HFFc6 (cell line): ENCODE results near the gene GDF15. TPM values are rescaled to one million over a fixed set of nuclear protein-coding genes. Genes with fewer than 3 reads are reported as not detected.
A peak's percentile ranks its signal among the peaks of the same experiment; 100 is the strongest.
"Not testable (repeated sequence)": the region's sequence is repeated elsewhere in the genome, so short reads cannot be mapped to it uniquely, and the experiment has no call there.

Experiments
- DNase-seq: peaks from one replicate; pipeline ENCODE4 v3.0.0-alpha.2; 2018
- H3K27ac Mint-ChIP-seq: 2 replicates; pipeline ENCODE4 v1.8.0; 2020; ENCODE audit warnings: mild to moderate bottlenecking, mixed read lengths
- H3K27me3 Mint-ChIP-seq: 2 replicates; pipeline ENCODE4 v1.8.0; 2021; ENCODE audit warnings: mild to moderate bottlenecking, moderate library complexity, mixed read lengths; ENCODE audit not compliant: insufficient read depth
- H3K36me3 Mint-ChIP-seq: 2 replicates; pipeline ENCODE4 v1.8.0; 2021; ENCODE audit warnings: low read depth, mixed read lengths
- H3K4me1 Mint-ChIP-seq: 2 replicates; pipeline ENCODE4 v1.8.0; 2020; ENCODE audit warnings: low read depth, mixed read lengths
- H3K4me3 Mint-ChIP-seq: 2 replicates; pipeline ENCODE4 v1.8.0; 2020; ENCODE audit warnings: mild to moderate bottlenecking, moderate library complexity, mixed read lengths
- H3K9me3 Mint-ChIP-seq: 2 replicates; pipeline ENCODE4 v1.8.0; 2020; ENCODE audit warnings: mild to moderate bottlenecking, mixed read lengths
- CTCF ChIP-seq: fragments of 200-600 bp; sonication (generic); IDR thresholded peaks from 2 replicates; pipeline ENCODE4 v1.5.0; 2021; ENCODE audit warnings: antibody characterized with exemption, mild to moderate bottlenecking
- total RNA-seq, 6 experiments: library from RNA; stranded (reverse); fragmentation: NEBNext Ultra II Directional; extraction: Animal tissue kit (Norgen Biotek cat#: 25700); gene quantifications; 2 replicates in 1 of 6; 3 replicates in 5 of 6; pipeline ENCODE4 v1.2.3, GENCODE V29; 2021

Gene GDF15
- total RNA-seq, 6 experiments from 2014 or later: 21.3 to 36.9 (median 24.9) TPM

- H3K36me3 Mint-ChIP-seq: peaks cover 13% of the 10 kb centered on the region
- H3K27ac Mint-ChIP-seq: no peak overlapping the region
- H3K27me3 Mint-ChIP-seq: peaks cover 3% of the 10 kb centered on the region; the same call in 1 of the 2 replicates
These were observed 37.8 kb upstream of the GDF15 start for GRCh38 chr19:18348171-18348570.

GRCh38 chr19:18348818-18349339 is 37.1 kb upstream of the GDF15 start:
- H3K9me3 Mint-ChIP-seq, H3K27ac Mint-ChIP-seq, H3K27me3 Mint-ChIP-seq, DNase-seq, H3K4me3 Mint-ChIP-seq: not testable (repeated sequence)
- Mint-ChIP-seq H3K4me1 (peaks cover 14% of the 10 kb centered on the region), H3K36me3 (peaks cover 20% of the 10 kb centered on the region)

More at GRCh38 chr19:18348171-18348570, 37.8 kb upstream of the GDF15 start:
- H3K4me3 Mint-ChIP-seq: no peak overlapping the region
- H3K9me3 Mint-ChIP-seq: no peaks in the 10 kb centered on the region
- H3K4me1 Mint-ChIP-seq: peaks cover 9% of the 10 kb centered on the region
- no peak for TF ChIP-seq CTCF
- no peak for DNase-seq

GRCh38 chr19:18349524-18350128 is 36.3 kb upstream of the GDF15 start:
- Mint-ChIP-seq H3K36me3 (peaks cover 20% of the 10 kb centered on the region), H3K4me3 (no peak overlapping the region), H3K9me3 (no peaks in the 10 kb centered on the region), H3K4me1 (peaks cover 14% of the 10 kb centered on the region), H3K27me3 (peaks cover 3% of the 10 kb centered on the region; the same call in 1 of the 2 replicates), H3K27ac (peak overlapping the region; percentile 13; the same call in 1 of the 2 replicates)
- peak; percentile 34 for DNase-seq
- peak; percentile 89 for TF ChIP-seq CTCF

- DNase-seq: no peak
- no peak overlapping the region for H3K4me3 Mint-ChIP-seq
- H3K27me3 Mint-ChIP-seq: peaks cover 1% of the 10 kb centered on the region; the same call in 1 of the 2 replicates
- peaks cover 22% of the 10 kb centered on the region for H3K36me3 Mint-ChIP-seq
- TF ChIP-seq CTCF: no peak
- peaks cover 14% of the 10 kb centered on the region for H3K4me1 Mint-ChIP-seq
- H3K9me3 Mint-ChIP-seq: no peaks in the 10 kb centered on the region
- H3K27ac Mint-ChIP-seq: no peak overlapping the region
These were observed 35.5 kb upstream of the GDF15 start for GRCh38 chr19:18350490-18350889.

GRCh38 chr19:18351544-18351943 is 34.4 kb upstream of the GDF15 start:
- no peak for DNase-seq
- Mint-ChIP-seq H3K4me3 (no peak overlapping the region), H3K27me3 (peaks cover 1% of the 10 kb centered on the region; the same call in 1 of the 2 replicates), H3K9me3 (peaks cover under 1% of the 10 kb centered on the region; the same call in 1 of the 2 replicates), H3K4me1 (peaks cover 14% of the 10 kb centered on the region), H3K27ac (no peak overlapping the region), H3K36me3 (peaks cover 21% of the 10 kb centered on the region)
- no peak for TF ChIP-seq CTCF

- Mint-ChIP-seq H3K36me3 (peaks cover 38% of the 10 kb centered on the region), H3K27me3 (no peaks in the 10 kb centered on the region), H3K4me3 (no peak overlapping the region), H3K9me3 (peaks cover 3% of the 10 kb centered on the region; the same call in 1 of the 2 replicates), H3K4me1 (peaks cover 14% of the 10 kb centered on the region), H3K27ac (no peak overlapping the region)
- no peak for TF ChIP-seq CTCF
- DNase-seq: no peak
These were observed 32.5 kb upstream of the GDF15 start for GRCh38 chr19:18353378-18354005.

- H3K27ac Mint-ChIP-seq, H3K27me3 Mint-ChIP-seq, DNase-seq, H3K4me3 Mint-ChIP-seq, H3K9me3 Mint-ChIP-seq, H3K4me1 Mint-ChIP-seq: not testable (repeated sequence)
- peaks cover 49% of the 10 kb centered on the region for H3K36me3 Mint-ChIP-seq
These were observed 31.2 kb upstream of the GDF15 start for GRCh38 chr19:18354743-18355142.
